NCI-H1417 treated with DMSO at 0.1 percent for 48 hours (cell line): Measurements from ENCODE around the gene RAB11FIP3.

ENCODE experiments used
- DNase-seq: peaks from one replicate; lab custom pipeline; 2025; lab: John Stamatoyannopoulos, UW

The RAB11FIP3 gene

DNA sequence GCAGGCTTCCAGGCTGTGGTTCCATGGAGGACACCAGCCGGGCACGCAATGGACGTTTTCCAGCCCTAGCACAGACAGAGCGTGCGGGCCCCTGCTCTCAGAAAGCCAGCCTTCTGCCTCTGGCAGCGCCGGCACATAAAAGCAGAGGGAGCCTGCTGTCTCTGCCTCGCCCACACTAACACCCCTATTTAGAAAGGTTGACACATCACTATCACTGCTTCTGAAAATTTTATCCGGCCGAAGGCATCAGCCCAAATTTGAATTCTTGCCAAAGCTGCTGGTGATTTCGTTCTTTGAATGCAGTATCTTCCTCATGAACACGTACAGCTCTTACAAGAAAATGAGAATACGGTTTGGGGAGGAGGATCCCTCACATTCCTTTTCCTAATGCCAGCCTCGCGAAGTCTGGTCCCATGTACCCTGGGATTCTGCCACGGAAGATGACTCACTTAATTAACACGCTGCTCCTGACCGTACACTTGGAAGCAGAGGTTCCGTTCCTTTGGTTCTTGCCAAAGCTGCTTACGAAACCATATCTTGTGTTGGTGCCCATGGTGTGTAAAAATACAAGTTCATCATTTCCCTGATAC lies 1.3 kb upstream of the RAB11FIP3 start:
- DNase-seq: no peak

GRCh38 chr16:424623-425081 lies 797 bp upstream of the RAB11FIP3 start:
- DNase-seq: no peak

- DNase-seq: no peak
Measured at GRCh38 chr16:425740-426114, 278 bp downstream of the RAB11FIP3 start.

DNA sequence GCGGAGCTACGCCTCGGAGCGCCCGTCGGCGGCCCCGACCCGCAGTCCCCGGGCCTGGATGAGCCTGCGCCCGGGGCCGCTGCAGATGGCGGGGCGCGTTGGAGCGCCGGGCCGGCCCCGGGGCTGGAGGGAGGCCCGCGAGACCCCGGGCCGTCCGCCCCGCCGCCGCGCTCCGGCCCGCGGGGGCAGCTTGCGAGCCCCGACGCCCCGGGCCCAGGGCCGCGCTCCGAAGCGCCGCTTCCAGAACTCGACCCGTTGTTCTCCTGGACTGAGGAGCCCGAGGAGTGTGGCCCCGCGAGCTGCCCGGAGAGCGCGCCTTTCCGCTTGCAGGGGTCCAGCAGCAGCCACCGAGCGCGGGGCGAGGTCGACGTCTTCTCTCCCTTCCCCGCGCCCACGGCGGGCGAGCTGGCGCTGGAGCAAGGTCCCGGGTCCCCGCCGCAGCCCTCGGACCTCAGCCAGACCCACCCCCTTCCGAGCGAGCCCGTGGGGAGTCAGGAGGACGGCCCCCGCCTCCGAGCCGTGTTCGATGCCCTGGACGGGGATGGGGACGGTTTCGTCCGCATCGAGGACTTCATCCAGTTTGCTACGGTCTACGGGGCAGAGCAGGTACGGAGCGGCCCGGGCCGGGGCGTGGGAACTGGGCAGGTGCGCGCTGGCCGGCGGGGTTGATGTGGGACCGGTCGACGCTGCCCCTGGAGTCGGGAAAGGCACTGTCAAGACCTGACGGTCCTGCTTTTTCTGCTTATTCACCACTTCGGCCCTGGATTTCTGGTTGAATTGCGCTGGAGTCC lies 861 bp downstream of the RAB11FIP3 start:
- DNase-seq: no peak

DNA sequence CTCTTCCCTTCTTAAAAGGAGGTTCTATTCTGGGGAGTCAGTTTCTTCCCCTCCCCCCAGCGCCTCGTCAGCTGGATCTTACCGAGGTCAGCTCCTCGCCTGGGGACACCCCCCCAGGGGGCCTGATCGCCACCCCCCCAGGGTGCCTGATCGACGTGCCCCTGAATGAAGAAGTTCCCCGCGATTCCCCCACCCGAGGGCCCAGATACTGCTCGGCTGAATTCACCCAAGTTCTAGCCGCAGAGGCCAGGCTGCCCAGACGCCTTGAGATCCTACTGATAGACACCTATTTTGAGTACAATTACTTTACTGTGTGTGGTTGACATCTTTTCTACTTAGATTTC lies 1.4 kb downstream of the RAB11FIP3 start:
- DNase-seq: no peak

- DNase-seq: no peak
Measured at GRCh38 chr16:427250-427649, 1.8 kb downstream of the RAB11FIP3 start.

DNA sequence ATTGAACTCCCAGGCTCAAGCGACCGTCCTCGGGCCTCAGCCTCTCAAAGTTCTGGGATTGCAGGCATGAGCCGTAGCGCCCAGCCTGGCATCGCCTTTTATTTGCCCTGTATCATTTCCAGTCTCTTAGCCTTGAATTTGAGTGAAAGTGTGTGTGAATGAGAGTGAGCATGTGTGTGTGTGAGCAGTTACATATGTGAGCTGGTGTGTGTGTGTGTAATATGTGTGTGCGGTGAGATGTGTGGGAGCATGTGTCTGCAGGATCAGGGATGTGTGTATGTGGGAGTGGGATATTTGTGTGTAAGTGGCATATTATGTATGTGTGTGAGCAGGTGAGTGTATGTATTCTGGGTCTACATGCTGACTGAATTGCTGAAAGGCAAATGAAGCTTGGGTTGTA lies 5.5 kb downstream of the RAB11FIP3 start:
- DNase-seq: no peak

- no peak for DNase-seq
Measured at GRCh38 chr16:440627-441026, 15.2 kb downstream of the RAB11FIP3 start.

DNA sequence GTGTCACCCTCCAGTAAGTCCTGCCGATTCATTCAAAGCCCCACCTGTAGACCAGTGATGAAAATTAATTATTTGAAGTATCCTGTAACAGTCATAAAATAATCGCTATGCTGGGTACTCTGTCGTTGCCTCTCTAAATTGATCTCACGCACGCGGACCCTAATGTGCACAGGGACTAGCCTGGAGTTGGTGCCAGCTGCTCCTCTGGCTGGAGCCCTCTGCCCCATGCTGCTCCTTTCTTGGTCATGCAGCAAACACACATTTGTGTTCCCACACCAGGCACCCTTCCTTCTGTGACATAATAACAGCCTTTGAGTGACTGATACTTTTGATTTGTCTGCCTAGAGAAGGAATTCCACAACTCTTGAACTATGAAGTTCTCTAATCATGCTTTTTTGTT lies 16.0 kb downstream of the RAB11FIP3 start:
- no peak for DNase-seq

DNA sequence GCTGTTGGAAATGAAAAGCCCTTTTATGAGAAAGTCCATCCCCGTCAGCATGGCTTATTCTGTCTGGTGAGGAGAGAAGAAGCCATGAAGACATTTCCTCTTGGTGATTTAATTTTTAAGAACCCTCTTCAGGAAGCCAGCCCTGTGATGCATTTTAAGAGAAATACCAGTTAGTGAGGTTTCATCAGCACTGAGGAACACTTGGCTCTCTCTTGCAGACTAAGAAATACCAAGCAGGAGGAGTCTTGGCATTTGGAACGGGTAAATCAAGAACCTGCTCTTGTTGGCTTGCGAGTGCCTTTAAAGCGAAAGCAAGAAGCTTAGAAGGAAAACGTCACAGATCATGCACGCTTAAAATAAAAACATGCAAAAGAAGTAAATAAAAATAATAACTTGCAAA lies 17.5 kb downstream of the RAB11FIP3 start:
- DNase-seq: no peak

DNA sequence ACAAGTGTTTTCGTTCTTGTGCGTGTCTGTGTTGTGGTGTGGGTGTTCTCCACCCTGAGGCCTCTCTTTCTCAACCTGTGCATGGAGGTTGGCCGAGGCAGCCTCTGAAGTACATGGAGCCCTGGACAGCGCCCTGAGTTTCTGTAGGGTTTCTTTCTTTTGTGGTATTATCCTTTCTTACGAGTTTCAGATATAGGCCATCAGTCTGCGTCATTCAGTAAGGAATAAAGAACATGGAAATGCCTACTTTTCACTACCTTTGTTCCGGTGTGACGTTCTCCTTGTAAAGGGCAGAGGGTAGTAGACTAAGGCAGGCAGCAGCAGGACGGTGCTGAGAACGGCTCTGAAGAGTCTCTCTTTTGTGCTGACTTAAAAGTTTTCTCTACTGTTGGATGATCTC lies 18.6 kb downstream of the RAB11FIP3 start:
- no peak for DNase-seq

DNA sequence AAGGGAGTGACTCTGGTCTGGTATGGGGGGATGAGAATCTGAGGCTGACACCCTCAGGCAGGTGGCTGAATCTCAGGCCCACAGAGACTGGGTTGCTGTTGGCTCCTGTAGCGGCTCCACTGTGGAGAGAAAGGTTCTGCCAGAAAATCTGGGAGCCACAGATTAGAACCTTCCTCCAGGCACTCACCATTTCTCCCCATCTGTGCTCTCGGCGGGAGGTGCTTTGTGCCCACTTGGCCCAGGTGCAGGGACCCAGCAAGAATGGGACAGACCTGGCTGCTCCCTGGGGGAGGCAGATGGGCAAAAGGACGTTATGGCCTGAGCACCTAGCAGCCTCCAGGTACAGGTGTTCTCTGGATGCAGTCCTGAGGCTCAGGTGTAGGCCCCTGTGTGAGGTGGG lies 20.1 kb downstream of the RAB11FIP3 start:
- DNase-seq: no peak

- no peak for DNase-seq
Measured at GRCh38 chr16:450385-450784, 24.9 kb downstream of the RAB11FIP3 start.

GRCh38 chr16:450785-451512 lies 25.5 kb downstream of the RAB11FIP3 start:
- peak; percentile 68 for DNase-seq

- no peak for DNase-seq
Measured at GRCh38 chr16:454397-454940, 29.0 kb downstream of the RAB11FIP3 start.

DNA sequence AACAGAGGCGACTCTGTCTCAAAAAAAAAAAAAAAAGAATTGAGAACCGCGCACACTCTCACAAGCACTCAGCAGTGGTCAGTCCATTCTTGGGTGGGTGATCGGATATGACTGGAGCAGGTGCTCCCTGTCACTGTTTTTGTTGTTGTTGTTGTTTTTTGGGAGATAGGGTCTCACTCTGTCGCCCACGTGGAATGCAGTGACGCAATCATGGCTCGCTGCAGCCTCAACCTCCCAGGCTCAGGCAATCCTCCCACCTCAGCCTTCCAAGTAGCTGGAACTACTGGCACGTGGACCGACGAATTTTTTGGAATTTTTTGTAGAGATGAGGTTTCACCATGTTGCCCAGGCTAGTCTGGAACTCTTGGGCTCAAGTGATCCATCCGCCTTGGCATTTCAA lies 30.0 kb downstream of the RAB11FIP3 start:
- DNase-seq: no peak

- no peak for DNase-seq
Measured at GRCh38 chr16:456891-457483, 31.5 kb downstream of the RAB11FIP3 start.

DNA sequence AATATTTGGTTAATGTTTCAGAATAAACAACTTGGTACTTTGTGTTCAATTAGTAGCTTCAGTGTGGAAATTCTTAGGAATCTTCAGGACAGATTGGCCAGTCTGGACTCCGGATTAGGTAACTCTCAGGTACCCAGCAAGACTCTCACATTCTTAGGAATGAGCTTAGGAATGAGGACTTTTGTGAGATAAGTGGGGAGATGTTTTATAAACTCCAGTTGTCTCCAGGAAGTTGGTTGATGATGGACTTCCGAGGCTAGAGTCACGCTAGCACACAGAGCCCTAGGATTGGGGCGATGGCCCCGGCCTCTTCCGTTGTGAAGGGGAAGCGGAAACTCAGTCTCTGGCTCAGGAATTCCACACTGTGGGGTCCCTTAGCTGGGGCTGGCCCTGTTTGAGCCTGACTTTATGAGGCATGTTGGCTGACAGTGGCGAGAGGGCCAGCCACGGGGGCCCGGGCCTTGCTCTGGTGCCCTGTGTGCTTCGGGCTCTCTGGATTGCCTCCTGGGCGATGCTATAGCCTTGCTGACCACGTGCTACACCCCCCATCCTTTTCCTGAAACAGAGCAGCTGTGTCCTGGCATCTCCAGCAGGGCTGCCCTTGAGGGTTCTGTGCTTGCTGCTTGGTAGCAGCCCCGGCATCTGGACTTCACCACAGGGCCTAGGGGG lies 32.4 kb downstream of the RAB11FIP3 start:
- no peak for DNase-seq

DNA sequence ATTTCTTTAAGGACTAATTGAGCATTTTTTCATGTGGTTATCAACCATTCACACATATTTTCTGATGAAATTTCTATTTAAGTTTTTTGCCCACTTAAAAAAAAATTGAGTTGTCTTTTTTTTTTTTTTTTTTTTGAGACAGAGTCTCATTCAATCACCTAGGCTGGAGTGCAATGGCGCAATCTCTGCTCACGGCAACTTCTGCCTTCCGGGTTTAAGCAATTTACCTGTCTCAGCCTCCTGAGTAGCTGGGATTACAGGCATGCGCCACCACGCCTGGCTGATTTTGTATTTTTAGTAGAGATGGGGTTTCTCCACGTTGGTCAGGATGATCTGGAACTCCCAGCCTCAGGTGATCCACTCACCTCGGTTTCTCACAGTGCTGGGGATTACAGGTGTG lies 34.3 kb downstream of the RAB11FIP3 start:
- no peak for DNase-seq

DNA sequence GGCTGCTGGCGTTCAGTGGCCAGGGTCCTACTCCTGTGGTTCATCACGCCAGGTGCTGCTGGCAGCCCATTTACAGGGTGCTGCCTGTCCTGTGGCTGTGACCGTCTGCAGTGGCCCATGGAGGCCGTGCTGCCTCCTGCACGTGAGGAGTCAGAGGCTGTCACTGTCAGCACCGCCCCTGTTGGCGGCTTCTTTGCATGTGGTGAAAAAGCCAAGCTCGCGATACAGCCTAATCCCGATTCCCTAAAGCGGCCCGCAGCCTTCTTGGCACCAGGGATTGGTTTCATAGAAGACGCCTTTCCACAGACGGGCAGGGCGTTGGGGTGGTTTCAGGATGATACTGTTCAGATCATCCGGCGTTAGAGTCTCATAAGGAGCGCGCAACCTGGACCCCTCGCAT lies 35.3 kb downstream of the RAB11FIP3 start:
- DNase-seq: no peak

- DNase-seq: no peak
Measured at GRCh38 chr16:463071-463470, 37.6 kb downstream of the RAB11FIP3 start.

GRCh38 chr16:466651-467050 lies 41.2 kb downstream of the RAB11FIP3 start:
- no peak for DNase-seq
